HepG2 (cell line): Measurements from ENCODE around the gene MTPN. TPM values are rescaled to one million over a fixed set of nuclear protein-coding genes. Genes with fewer than 3 reads are reported as not detected.

Experiments
- ATAC-seq: fragments of 200-7000 bp; cut with Tn5 transposase; 3 replicates; pipeline ENCODE4 v1.9.1; 2020; ENCODE audit warnings: mild to moderate bottlenecking, moderate library complexity
- BruUV-seq: library from RNA; stranded (reverse); fragments of 400-500 nt; replicated peaks from 2 replicates; lab custom pipeline; 2021; lab: Mats Ljungman, UMichigan
- CTCF ChIA-PET: fragments of 300-600 bp; formaldehyde crosslinking; extraction: SDS; loops from one replicate; lab custom pipeline; 2021; ENCODE audit warnings: low total read pairs, inconsistent platforms, low intra/inter-chr PET ratio; lab: Yijun Ruan, JAX
- POLR2A ChIA-PET: fragments of 350-600 bp; sonication (Branson Sonifier 250); formaldehyde crosslinking; loops from one replicate; lab custom pipeline; 2020; ENCODE audit warnings: antibody characterized with exemption, inconsistent platforms; lab: Yijun Ruan, JAX
- DNase-seq: peaks from one replicate; pipeline ENCODE4 v3.0.0-alpha.2; 2015; ENCODE audit warnings: low spot score
- FAIRE-seq: peaks from 3 replicates; lab custom pipeline; 2011; peaks lifted over from hg19 to GRCh38; lab: Jason Lieb, UNC
- H2AFZ ChIP-seq: one replicate; pipeline ENCODE4 v1.6.1; 2011; ENCODE audit warnings: low read length, inconsistent platforms
- H3K27ac ChIP-seq: fragments of 300-600 bp; 3 replicates; pipeline ENCODE4 v1.8.0; 2011; ENCODE audit warnings: mixed run types, mild to moderate bottlenecking, mixed read lengths, low read length, inconsistent platforms; ENCODE audit not compliant: insufficient read depth; ENCODE audit errors: extremely low read length
- H3K27me3 ChIP-seq, 2 experiments: fragments of 200-600 bp in 1 of 2; 2 replicates in 1 of 2; 3 replicates in 1 of 2; pipeline versions ENCODE4 v1.6.0 to v1.8.0; 2011; ENCODE audit warnings: low read length in 2 of 2, mild to moderate bottlenecking in 2 of 2, moderate library complexity in 2 of 2, inconsistent platforms in 1 of 2; ENCODE audit not compliant: insufficient read depth in 2 of 2, control insufficient read depth in 1 of 2
- H3K36me3 ChIP-seq, 2 experiments: fragments of 200-600 bp in 1 of 2; replicated peaks in 1 of 2; 2 replicates in 1 of 2; 3 replicates in 1 of 2; pipeline versions ENCODE4 v1.5.1 to v1.8.0; 2011; ENCODE audit warnings: low read length in 2 of 2, inconsistent platforms in 1 of 2; ENCODE audit not compliant: insufficient read depth in 2 of 2, control insufficient read depth in 1 of 2
- H3K4me1 ChIP-seq: 2 replicates; pipeline ENCODE4 v1.5.1; 2012; ENCODE audit warnings: low read length, inconsistent platforms; ENCODE audit not compliant: insufficient read depth
- H3K4me2 ChIP-seq: 2 replicates; pipeline ENCODE4 v1.6.0; 2011; ENCODE audit warnings: low read depth, low read length, inconsistent platforms
- H3K4me3 ChIP-seq, 3 experiments: fragments of 200-600 bp in 1 of 3; sonication (generic), shearing (Covaris generic) in 1 of 3; replicated peaks in 1 of 3; 2 replicates each; pipeline ENCODE4 v1.5.1; 2011 to 2016; ENCODE audit warnings: low read length in 3 of 3, inconsistent platforms in 2 of 3, low read depth in 2 of 3, mild to moderate bottlenecking in 2 of 3, control low read depth in 1 of 3, mixed read lengths in 1 of 3; ENCODE audit not compliant: insufficient read depth in 1 of 3
- H3K79me2 ChIP-seq: one replicate; pipeline ENCODE4 v1.6.1; 2011; ENCODE audit warnings: low read length, inconsistent platforms; ENCODE audit not compliant: insufficient read depth
- H3K9ac ChIP-seq: 2 replicates; pipeline ENCODE4 v1.6.0; 2011; ENCODE audit warnings: mild to moderate bottlenecking, low read depth, low read length, inconsistent platforms; ENCODE audit not compliant: insufficient read depth
- H3K9me3 ChIP-seq: 2 replicates; pipeline ENCODE4 v1.5.1; 2012; ENCODE audit warnings: mild to moderate bottlenecking, low read length
- H4K20me1 ChIP-seq: 2 replicates; pipeline ENCODE4 v1.6.0; 2011; ENCODE audit warnings: inconsistent platforms, mild to moderate bottlenecking, low read length, moderate library complexity; ENCODE audit not compliant: insufficient read depth
- AKNA ChIP-seq: sonication (generic); formaldehyde crosslinking; IDR thresholded peaks from 2 replicates; pipeline ENCODE4 v1.4.0; 2020; ENCODE audit warnings: missing genetic modification reagents, borderline replicate concordance
- ATAD3A ChIP-seq: sonication (generic); formaldehyde crosslinking; IDR thresholded peaks from 2 replicates; pipeline ENCODE4 v1.4.0; 2020; ENCODE audit warnings: missing genetic modification reagents
- HNF1B ChIP-seq: sonication (generic); formaldehyde crosslinking; IDR thresholded peaks from 2 replicates; pipeline ENCODE4 v1.5.1; 2020; ENCODE audit warnings: mild to moderate bottlenecking, moderate library complexity, missing genetic modification reagents
- IRF9 ChIP-seq: sonication (generic); formaldehyde crosslinking; IDR thresholded peaks from 2 replicates; pipeline ENCODE4 v1.8.0; 2022; ENCODE audit warnings: missing genetic modification reagents, mild to moderate bottlenecking, borderline replicate concordance
- PTBP1 ChIP-seq: fragments of 200-400 bp; formaldehyde crosslinking; IDR thresholded peaks from 2 replicates; pipeline ENCODE4 v1.6.1; 2018; ENCODE audit warnings: low read length, low read depth; ENCODE audit not compliant: poor library complexity, severe bottlenecking
- U2AF2 ChIP-seq: fragments of 200-400 bp; formaldehyde crosslinking; IDR thresholded peaks from 2 replicates; pipeline ENCODE4 v1.6.1; 2017; ENCODE audit warnings: low read depth, mild to moderate bottlenecking, low read length
- ZBTB7A ChIP-seq: sonication (generic); formaldehyde crosslinking; IDR thresholded peaks from 2 replicates; pipeline ENCODE4 v1.8.0; 2022; ENCODE audit warnings: mild to moderate bottlenecking, missing genetic modification reagents
- ZC3H13 ChIP-seq: sonication (generic); formaldehyde crosslinking; IDR thresholded peaks from 2 replicates; pipeline ENCODE4 v1.8.1; 2023; ENCODE audit warnings: mild to moderate bottlenecking, missing genetic modification reagents, moderate library complexity
- ZNF841 ChIP-seq: sonication (generic); formaldehyde crosslinking; IDR thresholded peaks from 2 replicates; pipeline ENCODE4 v1.8.1; 2023; ENCODE audit warnings: missing genetic modification reagents, borderline replicate concordance
- ZXDC ChIP-seq: sonication (generic); formaldehyde crosslinking; IDR thresholded peaks from 2 replicates; pipeline ENCODE4 v1.5.0; 2020; ENCODE audit warnings: mild to moderate bottlenecking, missing genetic modification reagents
- WGBS: methylation state at CpG from one replicate; pipeline ENCODE4 v1.1.6; 2017; ENCODE audit warnings: low lambda C conversion rate; 5-methylcytosine and 5-hydroxymethylcytosine counted together
- in situ Hi-C: cut with HindIII; loops from 2 replicates; pipeline ENCODE4 v1.10.0; 2017; ENCODE audit warnings: low pct_unique_long_range_greater_than_20kb; ENCODE audit not compliant: extremely low pct_ligation_motif_present
- intact Hi-C: fragments of 100-400 bp; cut with micrococcal nuclease; formaldehyde crosslinking; loops from one replicate; pipeline ENCODE4 v1.10.0; 2022; ENCODE audit not compliant: unreplicated experiment
- polyA plus RNA-seq, 8 experiments: library from polyadenylated mRNA; depleted of rRNA in 3 of 8; stranded (reverse) in 7 of 8; unstranded in 1 of 8; fragments of >200 nt; fragmentation: Illumina TruSeq in 4 of 8; extraction: Trizol in 4 of 8; gene quantifications; 2 replicates each; pipeline versions ENCODE4 v1.2.1 to v1.2.3, GENCODE V29; 2011 to 2016; ENCODE audit warnings: low read depth in 4 of 8, missing spikeins in 1 of 8, mixed read lengths in 1 of 8; ENCODE audit not compliant: insufficient read depth in 1 of 8
- total RNA-seq, 5 experiments: library from RNA; depleted of rRNA; stranded (reverse); fragments of >200 nt; fragmentation: Illumina TruSeq; extraction: Trizol; gene quantifications; 2 replicates each; pipeline ENCODE4 v1.2.3, GENCODE V29; 2016; ENCODE audit warnings: low read depth in 1 of 5

The MTPN gene
- total and polyA plus RNA-seq, 2 of the 13 experiments (the other 11 are each of a cell fraction or from before 2014, with no cell fraction given): 31.1 to 71.7 TPM

GRCh38 chr7:135950429-135950828, 26.7 kb downstream of the MTPN start (continued):
- TF ChIP-seq ZBTB7A (CRISPR knock-in tag) (no peak), U2AF2 (no peak), ZXDC (CRISPR knock-in tag) (no peak), PTBP1 (no peak), ZNF841 (CRISPR knock-in tag) (no peak)
- TF ChIP-seq, all 625 proteins: peak for 0

GRCh38 chr7:135946289-135947055, 30.7 kb downstream of the MTPN start:
- ATAC-seq (no peak), DNase-seq (no peak), FAIRE-seq (no peak)
- intact Hi-C loops (no loop called here), in situ Hi-C loops (no loop called here)
- BruUV-seq: no TSS peak
- Histone ChIP-seq H3K79me2 (no peaks in the 10 kb centered on the region), H3K36me3 (peaks cover 8 to 45% of the 10 kb centered on the region in 2 experiments), H3K4me3 (no peak overlapping the region), H3K9ac (no peak overlapping the region), H3K4me1 (no peaks in the 10 kb centered on the region), H4K20me1 (no peaks in the 10 kb centered on the region), H2AFZ (no peak overlapping the region), H3K9me3 (no peaks in the 10 kb centered on the region), H3K4me2 (no peak overlapping the region), H3K27me3 (no peaks in the 10 kb centered on the region), H3K27ac (no peak overlapping the region)
- CTCF ChIA-PET: no interaction called here
- 76% methylated on average over 3 of the region's 3 CpGs for WGBS
- POLR2A ChIA-PET: no interaction called here
- TF ChIP-seq HNF1B (no peak), ZC3H13 (CRISPR knock-in tag) (no peak), IRF9 (CRISPR knock-in tag) (no peak), ATAD3A (CRISPR knock-in tag) (no peak), AKNA (CRISPR knock-in tag) (no peak)
